22Rv1 (cell line): ENCODE data around the gene SHCBP1L.

Experiments used
- H3K27ac ChIP-seq: fragments of 450-650 bp; 2 replicates; pipeline ENCODE4 v1.5.1; 2017
- ZFX ChIP-seq: fragments of 450-650 bp; IDR thresholded peaks from 2 replicates; pipeline ENCODE4 v1.6.1; 2017; ENCODE audit warnings: antibody characterized with exemption, borderline replicate concordance
- TF ChIP-seq, protein P1 (sequence below): fragments of 450-650 bp; IDR thresholded peaks from 2 replicates; pipeline ENCODE4 v1.5.1; 2017; ENCODE audit warnings: mild to moderate bottlenecking

Gene SHCBP1L

DNA sequence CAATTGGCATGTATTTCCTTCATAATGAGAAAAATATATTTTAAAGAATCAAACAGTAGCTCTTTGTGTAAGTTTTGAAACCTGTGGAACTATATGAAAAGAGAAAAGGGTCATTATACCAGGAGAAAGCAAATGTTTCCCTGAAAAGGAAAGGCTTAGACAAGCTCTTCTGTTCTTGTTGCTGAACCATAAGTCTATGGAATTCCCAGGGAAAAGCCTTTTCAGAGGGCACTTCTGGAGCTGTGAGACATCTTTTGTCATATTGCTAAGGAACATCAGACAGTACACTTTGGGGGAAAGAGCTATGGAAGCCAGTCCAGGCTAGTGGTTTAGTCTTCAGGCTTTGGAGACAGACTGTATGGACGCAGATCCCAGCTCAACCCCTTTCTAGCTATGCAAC lies 12.1 kb upstream of the SHCBP1L start:
- TF ChIP-seq ZFX = no peak
- TF ChIP-seq, protein P1, sequence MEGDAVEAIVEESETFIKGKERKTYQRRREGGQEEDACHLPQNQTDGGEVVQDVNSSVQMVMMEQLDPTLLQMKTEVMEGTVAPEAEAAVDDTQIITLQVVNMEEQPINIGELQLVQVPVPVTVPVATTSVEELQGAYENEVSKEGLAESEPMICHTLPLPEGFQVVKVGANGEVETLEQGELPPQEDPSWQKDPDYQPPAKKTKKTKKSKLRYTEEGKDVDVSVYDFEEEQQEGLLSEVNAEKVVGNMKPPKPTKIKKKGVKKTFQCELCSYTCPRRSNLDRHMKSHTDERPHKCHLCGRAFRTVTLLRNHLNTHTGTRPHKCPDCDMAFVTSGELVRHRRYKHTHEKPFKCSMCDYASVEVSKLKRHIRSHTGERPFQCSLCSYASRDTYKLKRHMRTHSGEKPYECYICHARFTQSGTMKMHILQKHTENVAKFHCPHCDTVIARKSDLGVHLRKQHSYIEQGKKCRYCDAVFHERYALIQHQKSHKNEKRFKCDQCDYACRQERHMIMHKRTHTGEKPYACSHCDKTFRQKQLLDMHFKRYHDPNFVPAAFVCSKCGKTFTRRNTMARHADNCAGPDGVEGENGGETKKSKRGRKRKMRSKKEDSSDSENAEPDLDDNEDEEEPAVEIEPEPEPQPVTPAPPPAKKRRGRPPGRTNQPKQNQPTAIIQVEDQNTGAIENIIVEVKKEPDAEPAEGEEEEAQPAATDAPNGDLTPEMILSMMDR = no peak
- no peak overlapping the region for H3K27ac ChIP-seq

DNA sequence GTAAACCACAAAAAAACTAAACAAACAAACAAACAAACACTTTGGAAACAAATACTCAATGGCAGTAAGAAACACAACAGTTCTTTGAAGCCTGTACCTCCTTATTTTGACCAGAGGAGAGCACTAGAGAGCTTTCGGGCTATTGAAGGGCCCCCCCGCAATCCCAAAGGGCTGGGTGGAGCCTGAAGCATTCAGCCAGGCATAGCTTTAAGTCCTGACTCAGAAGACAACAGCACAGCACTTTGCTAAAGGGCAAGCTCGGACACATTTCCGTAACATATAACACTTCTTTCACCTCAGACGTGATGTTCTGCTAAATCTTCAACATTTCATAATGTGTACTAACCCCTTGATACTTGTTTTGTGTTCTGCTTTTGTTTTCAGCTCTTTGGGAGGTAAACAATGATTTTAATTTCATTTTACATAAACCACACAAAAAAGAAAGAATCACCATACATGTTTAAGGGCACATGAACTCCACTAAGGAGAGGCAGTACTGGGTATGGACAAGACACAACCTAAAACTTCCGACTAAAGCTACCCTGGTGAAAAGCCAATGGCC lies 9.7 kb upstream of the SHCBP1L start:
- TF ChIP-seq, protein P1 = peak; percentile 98
- TF ChIP-seq ZFX = no peak

DNA sequence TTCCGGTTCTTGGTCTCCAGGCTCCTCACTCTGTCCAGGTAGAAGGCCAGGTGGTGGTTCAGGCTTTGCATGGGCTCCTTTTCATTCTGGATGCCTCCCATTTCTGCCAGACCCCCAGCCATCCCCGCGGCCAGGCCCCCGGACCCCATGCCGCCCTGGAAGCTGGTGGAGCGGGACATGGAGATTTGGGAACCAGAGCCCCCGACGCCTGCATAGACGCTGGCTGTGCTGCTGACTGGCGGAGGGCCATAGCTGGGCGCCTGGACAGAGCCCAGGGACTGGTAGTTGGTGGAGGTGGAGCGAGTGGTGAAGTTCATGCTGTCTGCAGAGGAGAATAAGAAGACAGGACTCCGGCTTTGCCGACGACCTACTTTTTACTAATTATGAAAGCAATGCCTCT lies 7.1 kb upstream of the SHCBP1L start:
- H3K27ac ChIP-seq = no peak overlapping the region
- no peak for TF ChIP-seq ZFX
- TF ChIP-seq, protein P1 = no peak

More for the DNA sequence above, 9.7 kb upstream of the SHCBP1L start:
- H3K27ac ChIP-seq = peak overlapping the region; percentile 3; the same call in 1 of the 2 replicates

- TF ChIP-seq, protein P1 = no peak
- no peak for TF ChIP-seq ZFX
- H3K27ac ChIP-seq = no peak overlapping the region
Observed at GRCh38 chr1:182957902-182958395, 5.0 kb upstream of the SHCBP1L start.

DNA sequence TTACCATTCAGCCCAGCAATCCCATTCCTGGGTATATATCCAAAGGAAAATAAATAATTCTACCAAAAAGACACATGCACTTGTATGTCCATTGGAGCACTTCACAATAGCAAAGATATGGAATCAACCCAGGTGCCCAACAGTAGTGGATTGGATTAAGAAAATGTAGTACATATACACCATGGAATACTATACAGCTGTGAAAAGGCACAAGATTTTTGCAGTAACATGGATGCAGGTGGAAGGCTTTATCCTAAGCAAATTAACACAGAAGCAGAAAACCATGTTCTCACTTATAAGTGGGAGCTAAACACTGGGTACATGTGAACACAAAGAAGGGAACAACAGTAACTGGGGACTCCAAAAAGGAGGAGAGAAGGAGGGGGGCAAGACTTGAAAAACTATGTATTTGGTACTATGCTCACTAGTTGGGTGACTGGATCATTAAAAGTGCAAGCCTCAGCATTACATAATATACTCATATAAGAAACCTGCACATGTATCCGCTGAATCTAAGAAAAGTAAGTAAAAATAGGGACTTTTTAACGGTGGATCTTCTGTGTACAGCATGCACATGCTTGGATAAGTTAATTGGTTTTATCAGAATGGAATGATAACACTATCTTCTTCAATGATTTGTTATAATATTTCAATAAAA lies 3.9 kb upstream of the SHCBP1L start:
- H3K27ac ChIP-seq = no peak overlapping the region
- TF ChIP-seq ZFX = no peak
- TF ChIP-seq, protein P1 = no peak

DNA sequence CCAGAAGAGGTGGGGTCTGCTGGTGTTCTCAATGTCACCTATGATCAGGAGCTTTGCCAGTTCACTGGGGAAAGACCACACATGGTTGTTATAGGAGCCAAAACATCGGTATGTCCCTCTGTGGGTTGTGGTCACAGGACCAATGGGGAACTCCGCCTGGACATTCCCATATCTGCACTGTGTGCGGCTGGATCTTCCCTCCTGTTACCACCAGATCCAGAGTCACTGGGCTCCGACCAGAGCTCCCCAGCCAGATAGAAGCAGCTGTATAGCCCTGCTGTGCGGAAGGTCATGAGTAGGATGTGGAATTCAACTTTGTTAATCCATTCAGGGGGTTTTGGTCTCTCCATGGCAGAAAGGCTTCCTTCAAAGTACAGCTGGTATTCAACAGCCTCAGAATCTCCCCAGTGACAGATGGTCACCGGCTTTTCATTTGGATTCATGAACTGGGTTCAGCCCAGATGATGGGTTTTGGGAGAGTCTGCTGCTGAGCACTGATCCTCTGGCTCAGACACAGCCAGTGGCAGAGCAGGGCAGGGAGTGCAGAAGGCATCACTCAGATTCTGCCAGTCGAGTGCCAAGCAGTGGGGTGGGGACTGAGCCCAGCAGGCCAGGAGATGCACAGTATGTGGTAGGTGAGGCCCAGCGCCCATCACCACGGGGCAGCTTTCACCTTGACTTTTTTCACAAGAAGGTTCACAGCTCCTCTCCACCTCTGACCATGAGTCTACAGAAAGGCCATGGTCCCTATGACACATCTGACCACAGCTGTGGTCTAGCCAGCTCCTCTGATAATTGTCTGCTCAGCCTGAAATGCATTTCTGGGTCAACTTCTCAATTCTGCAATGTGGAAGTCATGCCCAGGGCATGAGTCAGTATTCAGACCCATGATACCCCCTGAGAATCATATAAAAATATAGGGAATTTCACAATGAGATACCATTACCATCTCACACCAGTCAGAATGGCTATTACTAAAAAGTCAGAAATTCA lies 2.9 kb upstream of the SHCBP1L start:
- no peak overlapping the region for H3K27ac ChIP-seq

More for the DNA sequence above, 2.9 kb upstream of the SHCBP1L start:
- no peak for TF ChIP-seq ZFX
- TF ChIP-seq, protein P1 = no peak
